ENCODE results near the gene KNG1. TPM values are rescaled to one million over a fixed set of nuclear protein-coding genes. Genes with fewer than 3 reads are reported as not detected.

The KNG1 gene
- total and polyA plus RNA-seq, 10 of the 15 experiments (the other 5 are each of a cell fraction or from before 2014, with no cell fraction given) = 0.21 TPM; not detected in 9

DNA sequence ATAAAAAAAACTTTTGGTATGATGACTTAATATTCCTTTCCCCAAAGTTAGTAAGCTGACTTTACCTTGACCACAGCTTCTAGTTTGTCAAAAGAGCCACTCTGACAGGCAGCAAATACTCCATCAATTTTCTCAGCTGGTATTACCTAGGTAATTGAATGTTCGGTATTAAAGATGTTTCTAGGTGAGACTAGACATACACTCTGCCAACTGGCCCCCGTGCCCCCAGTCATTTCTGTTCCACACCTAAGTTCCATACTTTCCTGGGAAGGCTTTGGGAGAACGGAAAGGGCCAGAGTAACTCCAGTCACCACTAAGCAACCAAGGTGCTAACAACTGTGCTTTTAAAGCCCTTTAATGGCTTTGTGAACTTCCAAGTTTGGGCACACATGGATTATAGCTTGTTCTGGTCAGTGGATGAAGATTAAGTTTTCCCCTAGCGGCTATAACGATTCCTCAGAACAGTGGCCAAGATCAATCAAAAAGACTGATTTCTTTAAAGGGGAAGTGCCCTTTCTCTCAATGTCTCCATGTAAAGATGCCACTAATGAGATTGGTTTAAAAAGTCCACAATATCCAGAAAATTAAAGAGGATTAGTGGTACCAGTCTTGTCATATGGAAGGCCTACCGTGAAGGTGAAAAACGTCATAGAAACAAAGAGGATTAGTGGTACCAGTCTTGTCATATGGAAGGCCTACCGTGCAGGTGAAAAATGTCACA lies 73.3 kb downstream of the KNG1 start (continued):
- TF ChIP-seq, protein P1, sequence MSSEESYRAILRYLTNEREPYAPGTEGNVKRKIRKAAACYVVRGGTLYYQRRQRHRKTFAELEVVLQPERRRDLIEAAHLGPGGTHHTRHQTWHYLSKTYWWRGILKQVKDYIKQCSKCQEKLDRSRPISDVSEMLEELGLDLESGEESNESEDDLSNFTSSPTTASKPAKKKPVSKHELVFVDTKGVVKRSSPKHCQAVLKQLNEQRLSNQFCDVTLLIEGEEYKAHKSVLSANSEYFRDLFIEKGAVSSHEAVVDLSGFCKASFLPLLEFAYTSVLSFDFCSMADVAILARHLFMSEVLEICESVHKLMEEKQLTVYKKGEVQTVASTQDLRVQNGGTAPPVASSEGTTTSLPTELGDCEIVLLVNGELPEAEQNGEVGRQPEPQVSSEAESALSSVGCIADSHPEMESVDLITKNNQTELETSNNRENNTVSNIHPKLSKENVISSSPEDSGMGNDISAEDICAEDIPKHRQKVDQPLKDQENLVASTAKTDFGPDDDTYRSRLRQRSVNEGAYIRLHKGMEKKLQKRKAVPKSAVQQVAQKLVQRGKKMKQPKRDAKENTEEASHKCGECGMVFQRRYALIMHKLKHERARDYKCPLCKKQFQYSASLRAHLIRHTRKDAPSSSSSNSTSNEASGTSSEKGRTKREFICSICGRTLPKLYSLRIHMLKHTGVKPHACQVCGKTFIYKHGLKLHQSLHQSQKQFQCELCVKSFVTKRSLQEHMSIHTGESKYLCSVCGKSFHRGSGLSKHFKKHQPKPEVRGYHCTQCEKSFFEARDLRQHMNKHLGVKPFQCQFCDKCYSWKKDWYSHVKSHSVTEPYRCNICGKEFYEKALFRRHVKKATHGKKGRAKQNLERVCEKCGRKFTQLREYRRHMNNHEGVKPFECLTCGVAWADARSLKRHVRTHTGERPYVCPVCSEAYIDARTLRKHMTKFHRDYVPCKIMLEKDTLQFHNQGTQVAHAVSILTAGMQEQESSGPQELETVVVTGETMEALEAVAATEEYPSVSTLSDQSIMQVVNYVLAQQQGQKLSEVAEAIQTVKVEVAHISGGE (CRISPR knock-in tag; IDR thresholded peaks at IDR 0.05) = no peak
- TF ChIP-seq BCL11A (IDR thresholded peaks at IDR 0.05; ENCODE audit: low read depth, low read length) = no peak
- TF ChIP-seq CREM (IDR thresholded peaks at IDR 0.05; ENCODE audit: low read depth) = no peak
- no peak for TF ChIP-seq CHD1 (IDR thresholded peaks at IDR 0.05; ENCODE audit: low read depth, low read length)
- TF ChIP-seq, protein P2, sequence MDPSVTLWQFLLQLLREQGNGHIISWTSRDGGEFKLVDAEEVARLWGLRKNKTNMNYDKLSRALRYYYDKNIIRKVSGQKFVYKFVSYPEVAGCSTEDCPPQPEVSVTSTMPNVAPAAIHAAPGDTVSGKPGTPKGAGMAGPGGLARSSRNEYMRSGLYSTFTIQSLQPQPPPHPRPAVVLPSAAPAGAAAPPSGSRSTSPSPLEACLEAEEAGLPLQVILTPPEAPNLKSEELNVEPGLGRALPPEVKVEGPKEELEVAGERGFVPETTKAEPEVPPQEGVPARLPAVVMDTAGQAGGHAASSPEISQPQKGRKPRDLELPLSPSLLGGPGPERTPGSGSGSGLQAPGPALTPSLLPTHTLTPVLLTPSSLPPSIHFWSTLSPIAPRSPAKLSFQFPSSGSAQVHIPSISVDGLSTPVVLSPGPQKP (IDR thresholded peaks at IDR 0.05; ENCODE audit: low read depth, low read length) = no peak
- TF ChIP-seq JUND (IDR thresholded peaks at IDR 0.05; ENCODE audit: low read depth, low read length) = no peak
- TF ChIP-seq CBX3 (IDR thresholded peaks at IDR 0.05; ENCODE audit: borderline replicate concordance, low read depth) = no peak
- no peak for TF ChIP-seq KAT2A (conservative IDR thresholded peaks at IDR 0.05; ENCODE audit: control insufficient read depth, low read depth, low read length)
- no peak for TF ChIP-seq NR2C2 (IDR thresholded peaks at IDR 0.05; ENCODE audit: borderline replicate concordance, control insufficient read depth, insufficient read length, low read depth)
- peak; percentile 74 for TF ChIP-seq NFIC (IDR thresholded peaks at IDR 0.05; ENCODE audit: low read depth, low read length)
- TF ChIP-seq, protein P3, sequence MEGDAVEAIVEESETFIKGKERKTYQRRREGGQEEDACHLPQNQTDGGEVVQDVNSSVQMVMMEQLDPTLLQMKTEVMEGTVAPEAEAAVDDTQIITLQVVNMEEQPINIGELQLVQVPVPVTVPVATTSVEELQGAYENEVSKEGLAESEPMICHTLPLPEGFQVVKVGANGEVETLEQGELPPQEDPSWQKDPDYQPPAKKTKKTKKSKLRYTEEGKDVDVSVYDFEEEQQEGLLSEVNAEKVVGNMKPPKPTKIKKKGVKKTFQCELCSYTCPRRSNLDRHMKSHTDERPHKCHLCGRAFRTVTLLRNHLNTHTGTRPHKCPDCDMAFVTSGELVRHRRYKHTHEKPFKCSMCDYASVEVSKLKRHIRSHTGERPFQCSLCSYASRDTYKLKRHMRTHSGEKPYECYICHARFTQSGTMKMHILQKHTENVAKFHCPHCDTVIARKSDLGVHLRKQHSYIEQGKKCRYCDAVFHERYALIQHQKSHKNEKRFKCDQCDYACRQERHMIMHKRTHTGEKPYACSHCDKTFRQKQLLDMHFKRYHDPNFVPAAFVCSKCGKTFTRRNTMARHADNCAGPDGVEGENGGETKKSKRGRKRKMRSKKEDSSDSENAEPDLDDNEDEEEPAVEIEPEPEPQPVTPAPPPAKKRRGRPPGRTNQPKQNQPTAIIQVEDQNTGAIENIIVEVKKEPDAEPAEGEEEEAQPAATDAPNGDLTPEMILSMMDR (IDR thresholded peaks at IDR 0.05 in 2 of 3, conservative IDR thresholded peaks at IDR 0.05 in 1 of 3; ENCODE audit: control insufficient read depth in 2 of 3, extremely low read depth in 1 of 3, insufficient read depth in 1 of 3, low read depth in 3 of 3, low read length in 3 of 3) = peak in 1 of 3 experiments; percentile 13; a peak in 1 of 6 replicates
- no peak for TF ChIP-seq NFYA (IDR thresholded peaks at IDR 0.05; ENCODE audit: borderline replicate concordance, low read depth, low read length)
- TF ChIP-seq MYB (IDR thresholded peaks at IDR 0.05; ENCODE audit: borderline replicate concordance, low read depth, low read length) = no peak
- no peak for TF ChIP-seq RB1 (IDR thresholded peaks at IDR 0.05; ENCODE audit: borderline replicate concordance)
- TF ChIP-seq TAF1 (IDR thresholded peaks at IDR 0.05; ENCODE audit: borderline replicate concordance, low read depth, low read length) = 0 out of 2 replicates have a peak, but pooled peaks have one; percentile 17
- TF ChIP-seq SMAD1 (IDR thresholded peaks at IDR 0.05; ENCODE audit: low read depth, partially characterized antibody) = no peak
- TF ChIP-seq SMC3 (IDR thresholded peaks at IDR 0.05; ENCODE audit: borderline replicate concordance, low read length) = no peak
- TF ChIP-seq, protein P4, sequence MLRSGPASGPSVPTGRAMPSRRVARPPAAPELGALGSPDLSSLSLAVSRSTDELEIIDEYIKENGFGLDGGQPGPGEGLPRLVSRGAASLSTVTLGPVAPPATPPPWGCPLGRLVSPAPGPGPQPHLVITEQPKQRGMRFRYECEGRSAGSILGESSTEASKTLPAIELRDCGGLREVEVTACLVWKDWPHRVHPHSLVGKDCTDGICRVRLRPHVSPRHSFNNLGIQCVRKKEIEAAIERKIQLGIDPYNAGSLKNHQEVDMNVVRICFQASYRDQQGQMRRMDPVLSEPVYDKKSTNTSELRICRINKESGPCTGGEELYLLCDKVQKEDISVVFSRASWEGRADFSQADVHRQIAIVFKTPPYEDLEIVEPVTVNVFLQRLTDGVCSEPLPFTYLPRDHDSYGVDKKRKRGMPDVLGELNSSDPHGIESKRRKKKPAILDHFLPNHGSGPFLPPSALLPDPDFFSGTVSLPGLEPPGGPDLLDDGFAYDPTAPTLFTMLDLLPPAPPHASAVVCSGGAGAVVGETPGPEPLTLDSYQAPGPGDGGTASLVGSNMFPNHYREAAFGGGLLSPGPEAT (IDR thresholded peaks at IDR 0.05; ENCODE audit: low read depth) = no peak
- no peak for TF ChIP-seq KDM1A (IDR thresholded peaks at IDR 0.05; ENCODE audit: borderline replicate concordance)
- peak; percentile 51 for TF ChIP-seq RUNX3 (IDR thresholded peaks at IDR 0.05; ENCODE audit: low read length)
- TF ChIP-seq IKZF1 (conservative IDR thresholded peaks at IDR 0.05) = no peak
- TF ChIP-seq ZNF384 (IDR thresholded peaks at IDR 0.05; ENCODE audit: borderline replicate concordance, low read depth, low read length) = no peak
- TF ChIP-seq ZNF24 (IDR thresholded peaks at IDR 0.05) = no peak

Data from GM12878 (cell line).